GM12891 (cell line): ENCODE measurements around the gene BRAP.

ENCODE experiments used
- PAX5 ChIP-seq: IDR thresholded peaks from 2 replicates; pipeline ENCODE4 v1.6.1; 2011; ENCODE audit warnings: low read length, moderate library complexity, mild to moderate bottlenecking; ENCODE audit not compliant: insufficient read depth, severe bottlenecking
- POLR2A ChIP-seq: IDR thresholded peaks from 2 replicates; pipeline ENCODE4 v1.6.1; 2011; ENCODE audit warnings: low read depth, low read length, control low read depth
- POLR2AphosphoS5 ChIP-seq: IDR thresholded peaks from 2 replicates; pipeline ENCODE4 v1.6.1; 2011; ENCODE audit warnings: low read depth, low read length, control low read depth
- SPI1 ChIP-seq: IDR thresholded peaks from 2 replicates; pipeline ENCODE4 v1.6.1; 2011; ENCODE audit warnings: low read depth, low read length, control low read depth
- TAF1 ChIP-seq: IDR thresholded peaks from 2 replicates; pipeline ENCODE4 v1.6.1; 2011; ENCODE audit warnings: low read depth, low read length, control low read depth

DNA sequence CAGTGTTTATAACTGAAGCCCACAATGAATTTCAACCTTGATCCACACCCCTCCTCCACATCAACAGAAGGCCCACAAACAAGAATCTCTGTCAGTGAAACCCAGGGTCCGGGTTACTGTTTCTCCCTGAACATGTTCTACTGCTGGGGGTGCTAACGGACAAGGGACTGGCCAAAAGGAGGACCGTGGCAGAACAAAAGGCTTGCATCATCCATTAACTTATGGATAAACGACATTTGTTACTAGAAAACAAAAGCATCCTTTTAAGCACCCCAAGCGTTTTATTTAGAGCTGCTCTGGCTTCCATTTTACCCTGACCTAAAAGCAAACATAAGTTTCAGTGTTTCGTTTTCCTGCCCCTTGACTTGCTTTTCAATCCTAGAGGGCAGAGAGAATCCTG is 32.2 kb downstream of the BRAP start:
- TF ChIP-seq TAF1 (no peak), POLR2A (no peak), POLR2AphosphoS5 (no peak), PAX5 (no peak), SPI1 (no peak)
